ENCODE results near the gene ANP32E. TPM values are rescaled to one million over a fixed set of nuclear protein-coding genes. Genes with fewer than 3 reads are reported as not detected.

The ANP32E gene
- total and polyA plus RNA-seq, 2 of the 13 experiments (the other 11 are each of a cell fraction or from before 2014, with no cell fraction given), result 10.3 to 53.0 TPM

DNA sequence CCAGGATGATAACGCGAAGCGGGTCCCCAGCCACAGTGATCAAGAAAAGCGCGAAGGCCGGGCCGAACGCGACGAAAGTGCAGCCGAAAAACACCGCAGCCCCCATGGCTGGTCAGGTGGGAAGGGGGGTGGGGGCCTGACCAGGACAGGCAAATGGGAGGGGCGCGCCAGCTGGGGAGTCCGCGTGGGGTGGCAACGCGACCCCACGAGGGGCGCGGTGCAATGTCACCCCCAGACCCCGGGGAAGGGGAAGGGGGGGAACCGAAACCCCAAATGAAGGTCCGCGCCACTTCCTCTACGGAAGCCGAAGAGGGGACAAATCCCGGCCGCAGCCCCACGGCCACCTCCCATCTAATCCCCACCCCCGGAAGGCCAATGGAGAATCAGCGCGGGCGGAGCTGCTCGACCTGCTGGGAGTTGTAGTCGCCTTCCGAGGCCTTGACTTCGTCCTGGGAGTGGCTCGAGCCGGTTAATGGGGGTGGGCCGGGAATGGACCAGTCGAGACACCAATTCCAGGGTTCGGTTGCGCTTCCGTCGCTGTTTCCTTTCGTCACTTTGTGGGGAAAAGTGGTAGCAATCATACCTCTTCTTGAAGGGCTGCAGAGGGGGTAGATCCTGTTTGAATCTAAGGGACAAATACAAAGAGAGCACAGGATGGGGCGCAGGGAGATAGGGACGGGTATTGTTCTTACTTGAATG, 32.9 kb upstream of the ANP32E start, which contains the start of gene APH1A (continued):
- TF ChIP-seq ZNF318 (CRISPR knock-in tag; IDR thresholded peaks at IDR 0.05) (no peak), ZNF331 (CRISPR knock-in tag; IDR thresholded peaks at IDR 0.05) (peak; percentile 51; the same call in 1 of the 2 replicates), ISX (CRISPR knock-in tag; conservative IDR thresholded peaks at IDR 0.05) (0 out of 2 replicates have a peak, but pooled peaks have one; percentile 46), TBX3 (IDR thresholded peaks at IDR 0.05; ENCODE audit: borderline replicate concordance) (peak; percentile 39; the same call in 1 of the 2 replicates), U2AF1 (optimal IDR thresholded peaks at IDR 0.05; ENCODE audit: low read depth, low read length) (no peak), DR1 (CRISPR knock-in tag; IDR thresholded peaks at IDR 0.05) (0 out of 2 replicates have a peak, but pooled peaks have one; percentile 40), EED (CRISPR knock-in tag; IDR thresholded peaks at IDR 0.05) (peak; percentile 87; the same call in 1 of the 2 replicates), MEIS2 (CRISPR knock-in tag; IDR thresholded peaks at IDR 0.05) (0 out of 2 replicates have a peak, but pooled peaks have one; percentile 44), ZNF10 (CRISPR knock-in tag; IDR thresholded peaks at IDR 0.05; ENCODE audit: borderline replicate concordance, low read depth) (no peak), YY1 (IDR thresholded peaks at IDR 0.05; ENCODE audit: insufficient read depth, insufficient replicate concordance, low read depth, low read length) (peak; percentile 73), ZNF275 (CRISPR knock-in tag; IDR thresholded peaks at IDR 0.05; ENCODE audit: borderline replicate concordance) (peak; percentile 61; the same call in 1 of the 2 replicates), ZNF605 (CRISPR knock-in tag; IDR thresholded peaks at IDR 0.05) (peak; percentile 61), JUN (CRISPR knock-in tag; IDR thresholded peaks at IDR 0.05) (no peak), ZNF296 (CRISPR knock-in tag; conservative IDR thresholded peaks at IDR 0.05) (no peak), KLF15 (CRISPR knock-in tag; IDR thresholded peaks at IDR 0.05; ENCODE audit: borderline replicate concordance) (no peak)
- TF ChIP-seq, protein P1, sequence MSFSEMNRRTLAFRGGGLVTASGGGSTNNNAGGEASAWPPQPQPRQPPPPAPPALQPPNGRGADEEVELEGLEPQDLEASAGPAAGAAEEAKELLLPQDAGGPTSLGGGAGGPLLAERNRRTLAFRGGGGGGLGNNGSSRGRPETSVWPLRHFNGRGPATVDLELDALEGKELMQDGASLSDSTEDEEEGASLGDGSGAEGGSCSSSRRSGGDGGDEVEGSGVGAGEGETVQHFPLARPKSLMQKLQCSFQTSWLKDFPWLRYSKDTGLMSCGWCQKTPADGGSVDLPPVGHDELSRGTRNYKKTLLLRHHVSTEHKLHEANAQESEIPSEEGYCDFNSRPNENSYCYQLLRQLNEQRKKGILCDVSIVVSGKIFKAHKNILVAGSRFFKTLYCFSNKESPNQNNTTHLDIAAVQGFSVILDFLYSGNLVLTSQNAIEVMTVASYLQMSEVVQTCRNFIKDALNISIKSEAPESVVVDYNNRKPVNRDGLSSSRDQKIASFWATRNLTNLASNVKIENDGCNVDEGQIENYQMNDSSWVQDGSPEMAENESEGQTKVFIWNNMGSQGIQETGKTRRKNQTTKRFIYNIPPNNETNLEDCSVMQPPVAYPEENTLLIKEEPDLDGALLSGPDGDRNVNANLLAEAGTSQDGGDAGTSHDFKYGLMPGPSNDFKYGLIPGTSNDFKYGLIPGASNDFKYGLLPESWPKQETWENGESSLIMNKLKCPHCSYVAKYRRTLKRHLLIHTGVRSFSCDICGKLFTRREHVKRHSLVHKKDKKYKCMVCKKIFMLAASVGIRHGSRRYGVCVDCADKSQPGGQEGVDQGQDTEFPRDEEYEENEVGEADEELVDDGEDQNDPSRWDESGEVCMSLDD (CRISPR knock-in tag; IDR thresholded peaks at IDR 0.05; ENCODE audit: borderline replicate concordance), result peak; percentile 94; the same call in 1 of the 2 replicates
